Erythroblast (primary cell): Measurements from ENCODE around the gene ZNF624.

Experiments used
- DNase-seq, 2 experiments: peaks; one replicate each; lab custom pipeline; 2025; lab: John Stamatoyannopoulos, UW
- GATA1 ChIP-seq: IDR thresholded peaks from 2 replicates; pipeline ENCODE4 v1.6.1; 2011; ENCODE audit warnings: low read depth, mild to moderate bottlenecking, control low read depth, low read length, moderate library complexity
- POLR2A ChIP-seq: IDR thresholded peaks from 2 replicates; pipeline ENCODE4 v1.6.1; 2011; ENCODE audit warnings: mild to moderate bottlenecking, low read length

The ZNF624 gene

DNA sequence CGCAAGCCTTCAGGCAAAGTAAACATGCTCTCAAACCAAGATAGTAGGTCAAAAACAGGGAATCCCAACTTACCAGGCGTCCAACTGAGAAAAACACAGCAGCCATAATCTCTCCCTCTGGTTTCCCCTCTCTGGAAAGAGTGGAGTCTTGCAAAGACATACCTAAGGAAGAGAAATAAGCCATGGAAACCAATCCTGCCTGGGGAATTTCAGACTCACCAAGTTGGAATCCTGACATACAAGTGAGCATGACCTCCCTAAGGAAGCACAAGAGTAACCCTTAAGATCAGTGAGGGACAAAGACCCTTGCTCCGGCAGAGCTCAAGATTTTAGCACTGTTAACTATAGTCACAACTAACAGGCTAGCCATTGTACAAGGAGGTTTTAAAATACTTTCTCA, 4.1 kb downstream of the ZNF624 start:
- DNase-seq: no peak
- TF ChIP-seq POLR2A (no peak), GATA1 (no peak)

DNA sequence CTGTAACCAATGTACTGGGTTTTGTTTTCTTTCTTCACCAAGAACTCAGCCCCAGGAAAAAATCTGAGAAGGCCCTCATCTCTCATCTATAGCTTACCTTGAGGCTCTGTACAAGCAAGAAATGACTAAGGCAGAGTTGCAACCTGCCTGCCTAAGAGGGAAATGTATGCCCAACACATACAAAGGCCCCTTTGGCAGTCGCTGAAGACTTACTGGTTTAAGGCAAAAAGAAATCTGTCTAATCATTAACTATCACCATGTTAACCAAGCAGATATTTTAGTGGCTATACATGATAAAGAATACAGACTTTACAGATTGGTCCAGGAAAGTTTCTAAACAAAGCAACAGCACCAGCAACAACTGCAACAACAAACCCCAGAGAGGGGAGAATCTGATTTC, 14.2 kb downstream of the ZNF624 start:
- TF ChIP-seq POLR2A (no peak), GATA1 (no peak)
- DNase-seq: no peak

DNA sequence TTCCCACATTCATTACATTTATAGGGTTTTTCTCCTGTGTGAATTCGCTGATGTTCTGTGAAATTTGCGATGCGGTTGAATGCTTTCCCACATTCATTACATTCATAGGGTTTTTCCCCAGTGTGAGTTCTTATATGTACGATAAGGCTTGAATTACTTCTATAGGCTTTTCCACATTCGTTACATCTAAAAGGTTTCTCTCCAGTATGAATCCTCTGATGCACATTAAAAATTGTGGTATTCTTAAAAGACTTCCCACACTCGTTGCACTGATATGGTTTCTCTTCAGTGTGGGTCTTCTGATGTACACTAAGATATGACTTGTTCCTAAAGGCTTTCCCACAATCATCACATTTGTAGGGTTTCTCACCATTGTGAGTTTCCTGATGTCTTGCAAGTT, 30.4 kb downstream of the ZNF624 start:
- TF ChIP-seq GATA1 (no peak), POLR2A (no peak)
- DNase-seq: no peak

DNA sequence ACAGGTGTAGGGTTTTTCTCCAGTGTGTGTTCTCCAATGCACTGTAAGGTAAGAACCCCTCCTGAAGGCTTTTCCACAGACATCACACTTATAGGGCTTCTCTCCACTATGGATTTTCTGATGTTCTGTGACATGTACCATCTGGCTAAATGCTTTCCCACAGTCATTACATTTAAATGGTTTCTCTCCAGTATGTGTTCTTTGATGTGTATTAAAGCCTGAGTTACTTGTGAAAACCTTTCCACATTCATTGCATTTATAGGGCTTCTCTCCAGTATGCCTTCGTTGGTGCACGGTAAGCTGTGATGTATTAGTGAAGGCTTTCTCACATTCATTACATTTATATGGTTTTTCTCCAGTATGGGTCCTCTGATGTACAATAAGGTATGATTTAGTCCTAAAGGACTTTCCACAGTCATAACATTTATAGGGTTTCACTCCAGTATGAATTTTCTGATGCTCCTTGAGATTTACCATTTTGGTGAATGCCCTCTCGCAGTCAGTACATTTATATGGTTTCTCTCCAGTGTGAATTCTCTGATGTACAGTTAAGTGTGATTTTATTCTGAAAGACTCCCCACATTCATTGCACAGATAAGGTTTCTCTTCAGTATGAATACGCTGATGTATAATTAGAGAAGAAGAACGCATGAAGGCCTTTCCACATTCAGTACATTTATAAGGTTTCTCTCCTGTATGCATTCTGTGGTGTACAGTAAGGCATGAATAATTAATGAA, 30.9 kb downstream of the ZNF624 start:
- DNase-seq: no peak
- no peak for TF ChIP-seq POLR2A
- TF ChIP-seq GATA1: no peak

DNA sequence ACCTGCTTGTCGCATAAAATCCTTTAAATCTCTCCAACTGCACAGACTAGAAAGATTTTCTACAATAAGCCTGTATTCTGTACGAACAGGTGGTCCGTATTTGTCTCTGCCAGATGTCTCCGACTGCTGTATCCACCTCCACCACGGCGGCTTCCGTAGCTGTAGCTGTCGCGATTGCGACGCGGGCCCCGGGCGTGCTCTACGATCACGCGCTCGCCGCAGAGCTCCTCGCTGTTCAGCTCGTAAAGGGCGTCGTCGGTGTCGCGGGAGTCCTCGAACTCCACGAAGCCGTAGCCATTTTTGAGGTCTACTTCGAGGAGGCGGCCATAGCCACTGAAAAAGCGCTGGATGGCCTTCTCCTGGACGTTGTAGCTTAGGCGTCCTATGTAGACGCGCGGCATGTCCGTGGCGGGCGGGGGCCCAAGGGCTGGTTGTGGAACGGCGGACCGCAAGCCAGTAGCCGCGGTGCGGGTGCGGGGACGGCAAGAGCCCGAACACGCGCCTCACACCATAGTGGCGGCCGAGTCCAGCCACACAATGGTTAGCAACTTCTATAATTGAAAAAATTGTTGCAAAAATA, 36.1 kb downstream of the ZNF624 start:
- no peak for TF ChIP-seq POLR2A
- no peak for TF ChIP-seq GATA1
- no peak for DNase-seq

DNA sequence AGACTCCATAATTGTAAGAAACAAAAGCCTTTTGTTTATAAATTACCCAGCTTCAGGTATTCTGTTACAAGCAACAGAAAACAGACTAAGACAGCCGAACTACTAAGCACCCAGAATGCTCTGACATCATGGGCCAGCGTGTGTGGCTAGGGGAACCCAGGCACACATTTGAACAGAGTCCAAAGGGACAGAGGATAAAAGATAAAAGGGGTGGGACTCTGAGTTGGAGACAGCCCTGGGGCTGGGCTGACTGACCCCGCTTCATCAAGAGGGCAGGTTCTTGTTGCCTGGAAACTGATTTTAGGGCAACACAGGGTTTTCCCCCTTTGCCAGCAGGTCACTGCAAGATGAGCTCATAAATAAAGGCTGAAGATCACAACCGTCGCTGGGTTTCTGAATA, 54.1 kb downstream of the ZNF624 start:
- TF ChIP-seq GATA1: no peak
- no peak for TF ChIP-seq POLR2A
- no peak for DNase-seq

DNA sequence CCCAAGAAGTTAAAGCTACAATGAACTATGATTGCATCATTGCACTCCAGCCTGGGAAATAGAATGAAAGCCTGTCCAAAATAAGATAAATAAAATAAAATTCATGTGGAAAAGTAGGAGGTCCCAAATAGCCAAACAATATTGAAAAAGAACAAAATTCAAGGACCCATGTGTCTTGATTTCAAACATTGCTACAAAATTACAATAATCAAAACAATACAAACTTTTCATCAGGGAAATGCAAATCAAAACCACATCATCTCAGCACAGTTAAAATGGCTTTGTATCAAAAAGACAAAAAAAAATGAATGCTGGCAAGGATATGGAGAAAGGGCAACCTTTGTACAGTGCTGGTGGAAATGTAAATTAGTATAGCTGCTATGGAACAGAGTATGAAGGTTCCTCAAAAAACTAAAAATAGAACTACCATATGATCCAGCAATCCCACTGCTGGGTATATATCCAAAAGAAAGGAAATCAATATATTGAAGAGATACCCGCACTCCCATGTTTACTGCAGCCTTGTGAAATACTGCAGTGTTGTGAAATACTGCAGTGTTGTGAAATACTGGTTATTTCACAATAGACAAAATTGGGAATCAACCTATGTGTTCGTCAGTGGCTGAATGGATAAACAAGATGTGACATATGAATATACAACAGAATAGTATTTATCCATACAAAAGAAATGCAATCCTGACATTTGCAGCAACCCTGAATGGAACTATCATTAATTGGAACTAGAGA, 60.1 kb downstream of the ZNF624 start:
- TF ChIP-seq POLR2A (no peak), GATA1 (no peak)
- DNase-seq: no peak

DNA sequence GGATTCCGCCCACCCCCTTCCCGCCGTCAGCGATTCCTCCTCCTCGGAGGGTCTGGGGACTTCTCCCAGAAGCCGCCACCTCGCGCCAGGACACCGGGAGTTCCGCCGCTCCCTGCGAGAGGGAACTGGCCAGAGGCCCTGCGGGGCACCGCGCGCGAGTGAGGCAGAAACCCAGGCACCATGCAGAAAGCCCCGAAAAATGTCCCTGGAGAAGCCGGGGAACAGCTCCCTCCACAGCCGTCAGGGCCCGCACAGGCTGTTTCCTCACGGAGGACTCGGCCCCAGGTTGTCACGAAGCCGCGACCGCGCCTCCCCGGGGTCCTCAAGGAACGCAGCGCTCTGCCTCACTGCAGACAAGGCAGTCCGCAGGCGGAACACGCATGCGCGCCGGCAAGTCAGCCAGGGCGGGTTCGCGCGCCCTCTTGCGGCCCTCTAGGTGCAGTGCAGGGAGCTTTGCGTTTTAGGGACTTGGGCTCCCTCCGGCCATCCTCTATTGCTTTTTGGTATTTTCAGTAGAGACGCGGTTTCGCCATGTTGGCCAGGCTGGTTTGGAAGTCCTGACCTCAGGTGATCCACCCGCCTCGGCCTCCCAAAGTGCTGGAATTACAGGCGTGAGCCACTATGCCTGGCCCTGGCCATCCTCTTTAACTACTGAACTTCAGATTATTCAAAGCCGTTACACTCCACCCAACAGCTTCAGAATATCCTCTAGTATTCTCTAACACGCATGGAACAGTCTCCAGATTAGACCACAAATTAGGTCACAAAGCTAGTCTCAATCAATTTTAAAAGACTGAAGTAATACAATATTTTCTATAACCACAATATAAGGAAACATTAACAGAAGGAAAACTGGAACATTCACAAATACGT, 64.3 kb downstream of the ZNF624 start:
- TF ChIP-seq GATA1: no peak
- TF ChIP-seq POLR2A: no peak
- peak; percentile 89 to 93 for DNase-seq

DNA sequence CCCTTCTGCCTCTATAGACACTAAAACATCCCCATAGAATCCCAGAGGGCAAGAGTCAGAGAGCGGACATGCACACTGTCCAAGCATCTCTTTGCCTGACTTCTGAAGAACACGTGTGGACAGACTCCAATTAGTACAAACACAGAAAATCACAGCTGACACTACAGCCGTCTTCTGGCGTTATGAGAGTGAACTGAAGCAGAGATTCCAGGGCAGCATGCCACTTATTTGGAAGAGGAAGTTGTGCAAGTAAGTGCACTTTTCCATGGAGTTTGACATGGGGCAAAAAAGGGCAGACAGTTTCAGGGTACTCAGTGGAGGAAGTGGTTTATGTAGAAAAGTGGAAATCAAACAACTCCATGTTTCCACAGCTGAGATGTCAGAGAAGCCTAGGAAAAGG, 67.9 kb downstream of the ZNF624 start:
- DNase-seq: no peak
- TF ChIP-seq POLR2A: no peak
- no peak for TF ChIP-seq GATA1

DNA sequence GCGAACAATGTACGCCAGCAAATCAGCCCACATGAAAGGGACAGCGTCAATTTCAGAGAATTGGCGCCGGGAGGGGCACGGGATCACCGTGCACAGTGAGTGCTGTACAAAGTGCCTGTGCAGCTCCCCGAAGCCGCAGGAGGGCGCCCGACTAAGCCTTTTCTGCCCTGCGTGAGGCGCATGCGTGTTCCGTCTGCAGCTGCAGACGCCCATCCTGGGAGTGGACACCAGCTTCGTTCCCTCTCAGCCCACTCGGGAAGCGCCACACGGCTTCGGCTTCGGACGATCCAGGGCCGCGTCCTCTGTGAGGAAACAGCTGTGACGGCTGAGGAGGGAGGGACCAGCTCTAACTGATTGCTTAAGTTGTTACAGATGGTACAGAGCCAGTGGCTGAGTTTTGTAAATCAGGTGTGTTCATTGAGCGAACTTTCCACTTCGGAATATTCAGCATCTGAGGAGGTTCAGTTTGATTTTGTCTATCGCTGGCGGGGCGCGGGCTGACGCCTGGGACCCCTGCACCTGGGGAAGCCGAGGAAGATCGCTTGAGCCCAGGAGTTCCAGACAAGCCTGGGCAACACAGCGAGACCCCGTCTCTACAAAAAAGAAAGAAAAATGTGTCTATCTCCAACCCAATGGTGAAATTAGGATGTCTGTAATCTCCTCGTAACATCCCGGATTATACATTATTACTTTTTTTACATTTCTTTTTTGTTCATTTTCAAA, 69.2 kb downstream of the ZNF624 start:
- no peak for TF ChIP-seq GATA1
- TF ChIP-seq POLR2A: no peak

DNA sequence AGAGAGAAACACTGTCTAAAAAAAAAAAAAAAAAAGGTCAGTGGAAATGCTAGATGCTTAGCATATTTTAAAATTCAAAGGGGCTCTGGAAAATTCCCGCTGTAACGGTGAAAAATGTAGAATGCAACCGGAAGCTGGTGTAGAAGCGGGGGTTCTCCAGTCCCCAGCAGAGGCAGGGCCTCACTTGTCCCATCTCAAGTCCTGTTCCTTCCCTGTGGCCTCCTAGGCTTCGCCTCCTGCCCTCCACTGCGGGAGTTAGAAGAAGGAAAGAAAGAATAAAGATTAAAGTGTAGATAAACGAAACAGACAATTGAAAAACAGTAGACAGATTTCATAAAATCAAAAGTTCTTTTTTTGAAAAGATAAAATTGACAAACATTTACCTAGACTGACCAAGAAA, 69.9 kb downstream of the ZNF624 start:
- TF ChIP-seq GATA1 (no peak), POLR2A (no peak)
- DNase-seq: no peak

More for the DNA sequence above, 69.2 kb downstream of the ZNF624 start:
- DNase-seq: peak; percentile 85 to 90

DNA sequence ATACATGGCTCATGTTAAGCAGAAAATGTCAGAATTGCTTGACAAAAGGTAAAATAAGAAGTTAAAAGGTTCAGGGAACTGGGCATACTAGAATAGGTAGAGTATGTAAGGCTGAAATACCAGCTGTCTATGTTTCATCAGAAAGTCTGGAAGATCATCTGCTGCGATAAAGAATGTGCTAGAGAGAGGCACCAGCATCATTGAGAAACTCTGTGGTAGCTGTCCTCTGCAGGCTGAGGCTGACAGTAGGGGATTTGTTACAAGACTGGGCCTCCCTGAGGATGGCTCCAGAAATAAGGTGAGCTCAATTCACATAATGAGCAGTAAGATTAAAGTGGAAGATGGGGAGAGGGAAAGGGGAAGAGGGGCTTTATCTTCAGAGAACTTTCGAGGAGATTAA, 80.2 kb downstream of the ZNF624 start:
- DNase-seq: no peak
- TF ChIP-seq GATA1 (no peak), POLR2A (no peak)
